GM18520 (cell line): ENCODE measurements around the gene XYLT1.

ENCODE experiments used
- ATAC-seq: cut with Tn5 transposase; IDR thresholded peaks from one replicate; pipeline ENCODE4 v1.9.1; 2021; ENCODE audit not compliant: unreplicated experiment

Gene XYLT1

GRCh38 chr16:17403859-17404545 lies 66.8 kb downstream of the XYLT1 start:
- no peak for ATAC-seq

GRCh38 chr16:17403156-17403809 lies 67.5 kb downstream of the XYLT1 start:
- ATAC-seq, result no peak

- no peak for ATAC-seq
Measured at GRCh38 chr16:17397499-17397891, 73.3 kb downstream of the XYLT1 start.

GRCh38 chr16:17396762-17397498 lies 73.8 kb downstream of the XYLT1 start:
- no peak for ATAC-seq

- no peak for ATAC-seq
Measured at GRCh38 chr16:17395849-17396480, 74.8 kb downstream of the XYLT1 start.

- no peak for ATAC-seq
Measured at GRCh38 chr16:17392857-17393692, 77.7 kb downstream of the XYLT1 start.

GRCh38 chr16:17392127-17392856 lies 78.5 kb downstream of the XYLT1 start:
- ATAC-seq, result no peak

- ATAC-seq, result no peak
Measured at GRCh38 chr16:17391715-17392114, 79.0 kb downstream of the XYLT1 start.

- no peak for ATAC-seq
Measured at GRCh38 chr16:17389384-17389783, 81.4 kb downstream of the XYLT1 start.

GRCh38 chr16:17387256-17387655 lies 83.5 kb downstream of the XYLT1 start:
- ATAC-seq, result no peak

GRCh38 chr16:17386229-17386628 lies 84.5 kb downstream of the XYLT1 start:
- ATAC-seq, result no peak

GRCh38 chr16:17384471-17384870 lies 86.3 kb downstream of the XYLT1 start:
- no peak for ATAC-seq

- no peak for ATAC-seq
Measured at GRCh38 chr16:17382949-17383863, 87.6 kb downstream of the XYLT1 start.

GRCh38 chr16:17382514-17382913 lies 88.2 kb downstream of the XYLT1 start:
- ATAC-seq, result no peak

- no peak for ATAC-seq
Measured at GRCh38 chr16:17381784-17382183, 89.0 kb downstream of the XYLT1 start.

GRCh38 chr16:17380613-17381012 lies 90.1 kb downstream of the XYLT1 start:
- ATAC-seq, result no peak

- no peak for ATAC-seq
Measured at GRCh38 chr16:17379121-17379571, 91.6 kb downstream of the XYLT1 start.

GRCh38 chr16:17377360-17378324 lies 93.1 kb downstream of the XYLT1 start:
- ATAC-seq, result no peak
